NCI-H345 treated with DMSO at 0.1 percent for 48 hours (cell line): ENCODE results near the gene ACTMAP.
"Not testable (repeated sequence)": the region's sequence is repeated elsewhere in the genome, so short reads cannot be mapped to it uniquely, and the experiment has no call there.

Experiments
- DNase-seq: peaks from one replicate; lab custom pipeline; 2025; ENCODE audit not compliant: unreplicated experiment; lab: John Stamatoyannopoulos, UW

The ACTMAP gene

GRCh38 chr19:40750058-40750873 is at the start of gene ACTMAP:
Gene ACTMAP, minus strand, starts transcription at chr19:40750477. Its CDS starts 674 bp downstream, at chr19:40749803.
- DNase-seq: peak; percentile 100

- no peak for DNase-seq
These were observed 49.5 kb upstream of the ACTMAP start for GRCh38 chr19:40799558-40800338.

GRCh38 chr19:40798683-40799557 is 48.6 kb upstream of the ACTMAP start, which contains the start of gene EGLN2:
Gene EGLN2, plus strand, starts transcription at chr19:40799191. Its CDS starts 1,382 bp downstream, at chr19:40800573.
- DNase-seq: peak; percentile 100

- peak; percentile 92 for DNase-seq
These were observed 47.8 kb upstream of the ACTMAP start for GRCh38 chr19:40797963-40798682.

GRCh38 chr19:40797166-40797962 is 47.1 kb upstream of the ACTMAP start:
- no peak for DNase-seq

- no peak for DNase-seq
These were observed 41.7 kb upstream of the ACTMAP start for GRCh38 chr19:40791996-40792395.

- no peak for DNase-seq
These were observed 41.1 kb upstream of the ACTMAP start for GRCh38 chr19:40791349-40791748.

- no peak for DNase-seq
These were observed 36.1 kb upstream of the ACTMAP start for GRCh38 chr19:40786060-40787037.

GRCh38 chr19:40785526-40785925 is 35.2 kb upstream of the ACTMAP start:
- no peak for DNase-seq

- DNase-seq: not testable (repeated sequence)
These were observed 33.9 kb upstream of the ACTMAP start for GRCh38 chr19:40784146-40784545.

- DNase-seq: no peak
These were observed 33.4 kb upstream of the ACTMAP start for GRCh38 chr19:40783711-40784110.

- no peak for DNase-seq
These were observed 30.9 kb upstream of the ACTMAP start for GRCh38 chr19:40781140-40781539.

GRCh38 chr19:40780582-40780981 is 30.3 kb upstream of the ACTMAP start:
- no peak for DNase-seq

GRCh38 chr19:40778706-40779284 is 28.5 kb upstream of the ACTMAP start:
- no peak for DNase-seq

- peak; percentile 100 for DNase-seq
These were observed 27.8 kb upstream of the ACTMAP start, which contains the start of gene RAB4B for GRCh38 chr19:40777937-40778705. Gene RAB4B, plus strand, starts transcription at chr19:40778247. Its CDS starts 129 bp downstream, at chr19:40778376.

GRCh38 chr19:40777645-40777936 is 27.3 kb upstream of the ACTMAP start:
- no peak for DNase-seq

- peak; percentile 99 for DNase-seq
These were observed 26.8 kb upstream of the ACTMAP start for GRCh38 chr19:40776932-40777644.
